Fibroblast of lung (primary cell): ENCODE data around the gene THAP4. TPM values are rescaled to one million over a fixed set of nuclear protein-coding genes. Genes with fewer than 3 reads are reported as not detected.

Source experiments
- DNase-seq, 2 donors: peaks; one replicate each; pipeline versions ENCODE4 v3.0.0 to v3.0.0-alpha.2; 2010; ENCODE audit warnings: low read depth in 2 of 2
- H2AFZ ChIP-seq: 2 replicates; pipeline ENCODE4 v1.5.1; 2012; ENCODE audit warnings: low read length, control low read depth, inconsistent platforms
- H3K27ac ChIP-seq: 2 replicates; pipeline ENCODE4 v1.5.1; 2011; ENCODE audit warnings: low read length, control low read depth; ENCODE audit not compliant: insufficient read depth
- H3K27me3 ChIP-seq: 2 replicates; pipeline ENCODE4 v1.5.1; 2011; ENCODE audit warnings: mild to moderate bottlenecking, low read length; ENCODE audit not compliant: control insufficient read depth, insufficient read depth
- H3K36me3 ChIP-seq: 2 replicates; pipeline ENCODE4 v1.5.1; 2011; ENCODE audit warnings: low read length; ENCODE audit not compliant: control insufficient read depth, insufficient read depth
- H3K4me1 ChIP-seq: 2 replicates; pipeline ENCODE4 v1.5.1; 2011; ENCODE audit warnings: low read length; ENCODE audit not compliant: control insufficient read depth, insufficient read depth; ENCODE audit errors: extremely low read depth
- H3K4me2 ChIP-seq: 2 replicates; pipeline ENCODE4 v1.5.1; 2011; ENCODE audit warnings: low read length, control low read depth; ENCODE audit not compliant: insufficient read depth; ENCODE audit errors: extremely low read depth
- H3K4me3 ChIP-seq, 4 experiments: fragments of 200-600 bp in 1 of 4; sonication (generic) in 1 of 4; replicated peaks in 1 of 4; 2 replicates each; pipeline ENCODE4 v1.5.1; 2011 to 2016; ENCODE audit warnings: low read length in 4 of 4, low read depth in 3 of 4, mild to moderate bottlenecking in 3 of 4, control low read depth in 2 of 4, inconsistent platforms in 1 of 4, mixed read lengths in 1 of 4; ENCODE audit not compliant: insufficient read depth in 1 of 4; ENCODE audit errors: control extremely low read depth in 1 of 4
- H3K79me2 ChIP-seq: 2 replicates; pipeline ENCODE4 v1.5.1; 2012; ENCODE audit warnings: mild to moderate bottlenecking, low read length, inconsistent platforms; ENCODE audit not compliant: control insufficient read depth, insufficient read depth
- H3K9ac ChIP-seq: 2 replicates; pipeline ENCODE4 v1.5.1; 2011; ENCODE audit warnings: mild to moderate bottlenecking, low read length, control low read depth; ENCODE audit not compliant: insufficient read depth
- H3K9me3 ChIP-seq: 2 replicates; pipeline ENCODE4 v1.5.1; 2012; ENCODE audit warnings: low read depth, low read length; ENCODE audit not compliant: control insufficient read depth, insufficient read depth
- H4K20me1 ChIP-seq: 2 replicates; pipeline ENCODE4 v1.5.1; 2011; ENCODE audit warnings: low read length; ENCODE audit not compliant: control insufficient read depth, insufficient read depth; ENCODE audit errors: extremely low read depth
- EZH2 ChIP-seq: IDR thresholded peaks from 2 replicates; pipeline ENCODE4 v1.5.1; 2012; ENCODE audit warnings: low read length, control low read depth, mild to moderate bottlenecking; ENCODE audit errors: missing control alignments
- polyA plus RNA-seq, 2 donors: library from polyadenylated mRNA; depleted of rRNA in 1 of 2; stranded (reverse) in 1 of 2; unstranded in 1 of 2; fragments of >200 nt; gene quantifications; 2 replicates each; pipeline ENCODE4 v1.2.1, GENCODE V29; 2011 to 2012; ENCODE audit warnings: missing spikeins in 1 of 2
- total RNA-seq: library from RNA; depleted of rRNA; stranded (reverse); fragments of >200 nt; gene quantifications from 2 replicates; pipeline ENCODE4 v1.2.1, GENCODE V29; 2014
- TF ChIP-seq, protein P1 (sequence below), 2 donors: IDR thresholded peaks in 1 of 2; conservative IDR thresholded peaks in 1 of 2; 1 replicate in 1 of 2; 2 replicates in 1 of 2; pipeline ENCODE4 v1.5.1; 2011 to 2012; ENCODE audit warnings: low read length in 2 of 2, control low read depth in 1 of 2, inconsistent platforms in 1 of 2, low read depth in 1 of 2, mild to moderate bottlenecking in 1 of 2

The THAP4 gene
- total and polyA plus RNA-seq, 2 donors (not counting 1 experiment from before 2014, with no cell fraction given): 19.3 to 47.7 TPM

DNA sequence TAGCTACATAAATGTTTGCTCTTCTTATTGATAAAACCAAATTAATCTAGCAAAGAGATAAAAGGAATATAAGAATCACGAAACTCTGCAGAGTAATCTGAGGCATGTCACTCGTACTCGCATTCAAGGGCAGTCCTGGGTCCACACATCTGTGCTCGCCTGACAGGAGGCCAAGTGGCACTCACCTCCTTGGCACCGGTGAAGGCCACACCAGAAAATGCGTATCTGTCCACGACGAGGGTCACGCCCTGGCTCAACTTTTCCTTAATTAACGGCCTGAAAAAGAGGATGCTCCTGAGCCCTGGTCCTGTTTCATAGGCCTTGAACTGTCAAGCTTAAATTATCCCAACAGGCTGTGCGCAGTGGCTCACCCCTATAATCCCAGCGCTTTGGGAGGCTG, 43.1 kb upstream of the THAP4 start:
- no peak overlapping the region for H3K4me3 ChIP-seq

DNA sequence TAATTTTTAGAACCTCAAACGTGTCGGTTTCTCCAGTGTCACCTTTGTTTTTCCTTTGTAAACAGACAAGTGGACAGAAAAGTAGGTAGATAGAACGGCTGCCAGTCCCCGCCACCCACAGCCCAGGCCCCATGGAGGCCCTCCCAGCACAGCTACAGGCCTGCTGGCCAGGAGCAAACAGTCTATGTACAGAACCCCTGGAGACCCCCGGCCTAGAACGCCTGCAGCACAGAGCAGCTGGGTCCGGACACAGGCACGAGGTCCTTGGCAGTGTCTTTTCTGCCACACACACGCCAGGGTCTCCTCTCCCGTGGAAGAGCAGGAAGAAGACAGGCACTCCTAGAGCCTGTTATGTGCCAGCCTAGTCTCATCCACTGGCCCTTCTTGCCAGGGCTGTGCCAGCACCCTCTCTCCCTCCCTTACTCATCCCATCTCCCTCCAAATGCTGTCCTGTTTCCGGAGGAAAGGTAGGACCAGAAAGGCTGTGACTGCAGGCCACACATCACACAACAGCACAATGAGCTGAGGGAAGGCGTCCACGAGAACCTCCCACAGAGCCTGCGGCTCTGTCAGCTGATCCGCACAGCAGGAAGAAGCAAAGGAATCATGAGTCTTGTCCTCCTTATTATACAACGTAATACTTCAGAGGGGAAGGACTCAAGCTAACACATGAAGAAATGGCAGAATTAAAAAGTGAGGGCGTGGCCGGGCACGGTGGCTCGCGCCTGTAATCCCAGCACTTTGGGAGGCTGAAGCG, 42.0 kb upstream of the THAP4 start:
- Histone ChIP-seq H3K4me3 (no peak overlapping the region), H3K79me2 (peaks cover 11% of the 10 kb centered on the region), H3K9me3 (no peaks in the 10 kb centered on the region), H3K27me3 (no peaks in the 10 kb centered on the region), H3K36me3 (peaks cover 17% of the 10 kb centered on the region), H4K20me1 (no peaks in the 10 kb centered on the region), H3K4me2 (no peak overlapping the region), H3K27ac (no peak overlapping the region), H3K9ac (no peak overlapping the region), H3K4me1 (peaks cover 9% of the 10 kb centered on the region), H2AFZ (no peak overlapping the region)
- no peak for TF ChIP-seq EZH2
- TF ChIP-seq, protein P1, sequence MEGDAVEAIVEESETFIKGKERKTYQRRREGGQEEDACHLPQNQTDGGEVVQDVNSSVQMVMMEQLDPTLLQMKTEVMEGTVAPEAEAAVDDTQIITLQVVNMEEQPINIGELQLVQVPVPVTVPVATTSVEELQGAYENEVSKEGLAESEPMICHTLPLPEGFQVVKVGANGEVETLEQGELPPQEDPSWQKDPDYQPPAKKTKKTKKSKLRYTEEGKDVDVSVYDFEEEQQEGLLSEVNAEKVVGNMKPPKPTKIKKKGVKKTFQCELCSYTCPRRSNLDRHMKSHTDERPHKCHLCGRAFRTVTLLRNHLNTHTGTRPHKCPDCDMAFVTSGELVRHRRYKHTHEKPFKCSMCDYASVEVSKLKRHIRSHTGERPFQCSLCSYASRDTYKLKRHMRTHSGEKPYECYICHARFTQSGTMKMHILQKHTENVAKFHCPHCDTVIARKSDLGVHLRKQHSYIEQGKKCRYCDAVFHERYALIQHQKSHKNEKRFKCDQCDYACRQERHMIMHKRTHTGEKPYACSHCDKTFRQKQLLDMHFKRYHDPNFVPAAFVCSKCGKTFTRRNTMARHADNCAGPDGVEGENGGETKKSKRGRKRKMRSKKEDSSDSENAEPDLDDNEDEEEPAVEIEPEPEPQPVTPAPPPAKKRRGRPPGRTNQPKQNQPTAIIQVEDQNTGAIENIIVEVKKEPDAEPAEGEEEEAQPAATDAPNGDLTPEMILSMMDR (conservative IDR thresholded peaks at IDR 0.05 in 1 of 2, IDR thresholded peaks at IDR 0.05 in 1 of 2; ENCODE audit: low read depth in 1 of 2, low read length in 2 of 2): no peak
- no peak for DNase-seq

More for the DNA sequence above, 43.1 kb upstream of the THAP4 start:
- H3K79me2 ChIP-seq: peaks cover 16% of the 10 kb centered on the region
- H4K20me1 ChIP-seq: no peaks in the 10 kb centered on the region
- peaks cover 9% of the 10 kb centered on the region for H3K4me1 ChIP-seq
- H3K36me3 ChIP-seq: peaks cover 19% of the 10 kb centered on the region
- TF ChIP-seq EZH2: no peak
- TF ChIP-seq, protein P1 (conservative IDR thresholded peaks at IDR 0.05 in 1 of 2, IDR thresholded peaks at IDR 0.05 in 1 of 2; ENCODE audit: low read depth in 1 of 2, low read length in 2 of 2): no peak
- H3K9me3 ChIP-seq: no peaks in the 10 kb centered on the region
- H3K9ac ChIP-seq: no peak overlapping the region
- no peak overlapping the region for H3K4me2 ChIP-seq
- no peaks in the 10 kb centered on the region for H3K27me3 ChIP-seq
- H3K27ac ChIP-seq: peak overlapping the region; percentile 77
- DNase-seq: no peak
- no peak overlapping the region for H2AFZ ChIP-seq

DNA sequence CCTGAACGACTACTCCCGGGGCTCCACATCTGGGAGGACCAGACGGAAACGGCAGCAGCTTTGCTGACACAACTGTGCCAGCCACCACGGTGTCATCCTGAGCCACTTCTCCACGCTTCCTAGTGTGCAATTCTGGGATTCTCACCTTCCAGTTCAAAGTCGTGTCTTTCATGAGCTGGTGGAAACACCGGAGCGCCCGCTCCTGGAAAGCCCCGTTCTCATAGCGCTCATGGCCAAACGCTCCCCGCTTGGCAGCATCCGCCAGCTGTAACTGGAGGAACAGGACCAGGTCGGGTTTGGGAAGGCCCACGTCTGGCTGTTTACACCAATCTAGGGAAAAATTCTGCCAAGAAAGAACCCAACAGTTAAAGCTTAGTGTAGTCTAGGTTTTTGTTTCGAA, 41.3 kb upstream of the THAP4 start:
- Histone ChIP-seq H2AFZ (no peak overlapping the region), H3K9ac (no peak overlapping the region), H3K79me2 (peaks cover 11% of the 10 kb centered on the region), H3K4me2 (no peak overlapping the region), H3K36me3 (peaks cover 17% of the 10 kb centered on the region), H3K9me3 (no peaks in the 10 kb centered on the region), H3K27me3 (no peaks in the 10 kb centered on the region), H3K4me3 (no peak overlapping the region), H3K27ac (no peak overlapping the region), H3K4me1 (peaks cover 9% of the 10 kb centered on the region), H4K20me1 (no peaks in the 10 kb centered on the region)
- DNase-seq: no peak
- no peak for TF ChIP-seq EZH2
- TF ChIP-seq, protein P1 (conservative IDR thresholded peaks at IDR 0.05 in 1 of 2, IDR thresholded peaks at IDR 0.05 in 1 of 2; ENCODE audit: low read depth in 1 of 2, low read length in 2 of 2): no peak
